ENCODE data around the gene MCAM. TPM values are rescaled to one million over a fixed set of nuclear protein-coding genes. Genes with fewer than 3 reads are reported as not detected.
A peak's percentile ranks its signal among the peaks of the same experiment; 100 is the strongest.

Gene MCAM
- polyA plus RNA-seq, 3 donors, result not detected

- Mint-ChIP-seq H3K4me3 (peak overlapping the region; percentile 27 to 74), H3K27ac (peak overlapping the region in 1 of 7 donors; percentile 66), H3K9me3 (peaks cover 0 to 5% (median 3%) of the 10 kb centered on the region in 7 donors), H3K36me3 (peaks cover 3 to 4% of the 10 kb centered on the region in 2 donors), H3K27me3 (ENCODE audit: low read depth in 3 of 3) (peaks cover 41 to 59% (median 51%) of the 10 kb centered on the region in 3 donors), H3K4me1 (peaks cover 13% of the 10 kb centered on the region)
- no peak for TF ChIP-seq CTCF (IDR thresholded peaks at IDR 0.05)
- no peaks in the 10 kb centered on the region for H4K20me1 ChIP-seq (ENCODE audit: insufficient read depth, low read length)
- H3K4me2 ChIP-seq (replicated peaks; ENCODE audit: extremely low read depth, low read length, poor library complexity, severe bottlenecking), result peak overlapping the region; percentile 59
- H3K9ac ChIP-seq (ENCODE audit: insufficient read depth, low read length, poor library complexity, severe bottlenecking), result peak overlapping the region; percentile 21
- no peaks in the 10 kb centered on the region for H3K79me2 ChIP-seq (ENCODE audit: insufficient read depth, low read length)
- peaks cover 7 to 14% of the 10 kb centered on the region in 2 donors for H3K4me1 ChIP-seq (ENCODE audit: control insufficient read depth in 1 of 2, insufficient read depth in 2 of 2, low read length in 2 of 2)
- no peak for DNase-seq
- WGBS (ENCODE audit: insufficient coverage), result 39% methylated on average over 32 of the region's 44 CpGs
- no peaks in the 10 kb centered on the region for H3K9me3 ChIP-seq (replicated peaks in 1 of 2; ENCODE audit: control insufficient read depth in 1 of 2, insufficient read depth in 1 of 2, low read length in 2 of 2)
- peak overlapping the region in 1 of 3 experiments; percentile 39 for H3K4me3 ChIP-seq (replicated peaks in 1 of 3; ENCODE audit: low read depth in 2 of 3, low read length in 3 of 3)
- peaks cover 28 to 37% of the 10 kb centered on the region in 2 donors for H3K27me3 ChIP-seq (ENCODE audit: control insufficient read depth in 2 of 2, insufficient read depth in 2 of 2, low read length in 2 of 2)
- H3K36me3 ChIP-seq (replicated peaks in 1 of 2; ENCODE audit: control insufficient read depth in 1 of 2, insufficient read depth in 2 of 2, low read length in 2 of 2), result no peaks in the 10 kb centered on the region
- intact Hi-C loops (cut with micrococcal nuclease), result no loop called here
- H3K27ac ChIP-seq (ENCODE audit: low read depth in 1 of 2, low read length in 2 of 2), result no peak overlapping the region
- peak overlapping the region; percentile 65 for H2AFZ ChIP-seq (ENCODE audit: insufficient read depth, low read depth, low read length, poor library complexity, severe bottlenecking)
Observed at GRCh38 chr11:119363081-119363850, 46.3 kb upstream of the MCAM start.

- intact Hi-C loops (cut with micrococcal nuclease), result no loop called here
- H2AFZ ChIP-seq (ENCODE audit: insufficient read depth, low read depth, low read length, poor library complexity, severe bottlenecking), result no peak overlapping the region
- H3K9ac ChIP-seq (ENCODE audit: insufficient read depth, low read length, poor library complexity, severe bottlenecking), result no peak overlapping the region
- Mint-ChIP-seq H3K27me3 (ENCODE audit: low read depth in 3 of 3) (peaks cover 39 to 59% (median 51%) of the 10 kb centered on the region in 3 donors), H3K4me1 (peaks cover 13% of the 10 kb centered on the region), H3K4me3 (peak overlapping the region in 1 of 2 donors; percentile 52), H3K36me3 (peaks cover 3 to 4% of the 10 kb centered on the region in 2 donors), H3K27ac (peak overlapping the region in 1 of 7 donors; percentile 37), H3K9me3 (peaks cover 0 to 5% (median 3%) of the 10 kb centered on the region in 7 donors)
- H3K27ac ChIP-seq (ENCODE audit: low read depth in 1 of 2, low read length in 2 of 2), result no peak overlapping the region
- H3K4me1 ChIP-seq (ENCODE audit: control insufficient read depth in 1 of 2, insufficient read depth in 2 of 2, low read length in 2 of 2), result peaks cover 7 to 14% of the 10 kb centered on the region in 2 donors
- no peak for TF ChIP-seq CTCF (IDR thresholded peaks at IDR 0.05)
- H3K4me2 ChIP-seq (replicated peaks; ENCODE audit: extremely low read depth, low read length, poor library complexity, severe bottlenecking), result no peak overlapping the region
- peaks cover 28 to 37% of the 10 kb centered on the region in 2 donors for H3K27me3 ChIP-seq (ENCODE audit: control insufficient read depth in 2 of 2, insufficient read depth in 2 of 2, low read length in 2 of 2)
- H3K36me3 ChIP-seq (replicated peaks in 1 of 2; ENCODE audit: control insufficient read depth in 1 of 2, insufficient read depth in 2 of 2, low read length in 2 of 2), result no peaks in the 10 kb centered on the region
- no peaks in the 10 kb centered on the region for H3K79me2 ChIP-seq (ENCODE audit: insufficient read depth, low read length)
- H3K4me3 ChIP-seq (replicated peaks in 1 of 3; ENCODE audit: low read depth in 2 of 3, low read length in 3 of 3), result no peak overlapping the region
- DNase-seq, result no peak
- H3K9me3 ChIP-seq (replicated peaks in 1 of 2; ENCODE audit: control insufficient read depth in 1 of 2, insufficient read depth in 1 of 2, low read length in 2 of 2), result no peaks in the 10 kb centered on the region
- WGBS (ENCODE audit: insufficient coverage), result 95% methylated on average over 4 of the region's 5 CpGs
- no peaks in the 10 kb centered on the region for H4K20me1 ChIP-seq (ENCODE audit: insufficient read depth, low read length)
Observed at GRCh38 chr11:119362741-119363080, 45.8 kb upstream of the MCAM start.

All from CD14-positive monocyte (primary cell).